HG03196 (cell line): Measurements from ENCODE around the gene RPS27A.
"Not testable (repeated sequence)": the region's sequence is repeated elsewhere in the genome, so short reads cannot be mapped to it uniquely, and the experiment has no call there.

ENCODE experiments used
- ATAC-seq: cut with Tn5 transposase; IDR thresholded peaks from one replicate; pipeline ENCODE4 v1.9.1; 2021; ENCODE audit not compliant: unreplicated experiment

Gene RPS27A

DNA sequence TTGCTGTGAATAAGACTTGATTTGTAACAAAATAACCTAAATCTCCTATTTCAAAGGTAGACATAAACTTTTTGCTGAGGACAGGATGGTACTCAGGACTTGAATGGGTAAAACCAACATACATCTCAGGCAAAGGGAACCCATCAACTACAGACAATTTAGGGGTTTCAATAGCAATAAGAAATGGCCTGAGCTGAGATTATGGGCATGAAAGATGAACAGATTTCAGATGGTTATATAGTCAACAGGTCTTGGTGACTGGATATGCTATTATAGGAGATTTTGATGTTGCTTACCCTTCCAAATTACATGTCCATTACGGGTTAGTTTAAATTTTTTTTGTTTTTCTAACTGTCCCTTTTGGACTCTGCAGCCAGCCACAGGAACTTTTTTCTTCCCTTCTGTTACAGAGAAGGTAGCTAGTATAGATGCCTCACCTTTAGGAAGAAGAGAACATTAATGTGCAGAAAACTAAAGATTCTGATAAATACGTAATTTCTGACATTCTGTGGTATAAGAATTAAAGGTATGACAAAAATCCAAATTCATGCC lies 4.6 kb downstream of the RPS27A start:
- no peak for ATAC-seq

DNA sequence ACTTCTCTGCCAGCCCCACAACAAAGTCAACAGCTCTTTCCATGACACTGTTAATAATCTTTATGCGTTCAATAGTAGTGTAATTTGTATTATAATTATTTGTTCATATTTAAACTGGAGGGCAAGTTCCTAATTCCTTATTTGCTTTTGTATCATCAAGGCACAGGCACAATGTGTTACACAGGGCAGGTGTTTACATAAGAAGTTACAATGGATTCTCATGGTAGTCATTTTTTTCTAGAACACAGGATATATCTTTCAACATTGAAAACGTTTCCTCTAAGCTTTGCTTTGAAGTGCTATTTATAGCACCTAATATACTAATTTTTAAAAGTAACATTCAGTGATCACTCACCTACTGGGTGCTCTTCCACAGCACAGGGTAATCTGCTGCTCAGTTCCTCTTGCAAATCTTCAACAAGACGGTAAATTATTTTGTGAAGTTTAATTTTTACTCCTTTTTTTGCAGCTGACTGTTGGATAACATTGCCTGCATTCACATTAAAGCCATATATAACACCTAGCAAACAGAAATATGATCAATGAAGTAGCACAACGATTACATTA lies 7.3 kb downstream of the RPS27A start:
- ATAC-seq, result no peak

- not testable (repeated sequence) for ATAC-seq
Observed at GRCh38 chr2:55241582-55241981, 9.1 kb downstream of the RPS27A start.

DNA sequence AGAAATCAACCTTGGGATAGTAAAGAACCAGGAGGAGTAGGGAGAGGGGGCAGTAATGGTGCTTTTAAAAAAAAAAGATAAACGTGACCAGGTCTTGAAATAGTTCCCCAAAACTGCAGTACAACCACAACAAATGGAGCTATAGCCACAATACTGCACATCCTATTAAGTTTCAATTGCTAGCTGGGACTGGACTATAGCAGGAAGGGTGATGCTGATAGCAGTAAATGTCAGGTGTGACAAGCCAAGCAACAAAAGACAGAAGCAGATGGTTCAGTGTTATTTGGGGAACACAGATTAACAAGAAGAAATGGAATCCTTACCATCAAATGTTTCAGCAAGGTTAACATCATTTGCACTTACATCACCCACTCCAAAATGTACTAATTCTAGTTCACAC lies 10.1 kb downstream of the RPS27A start:
- no peak for ATAC-seq

DNA sequence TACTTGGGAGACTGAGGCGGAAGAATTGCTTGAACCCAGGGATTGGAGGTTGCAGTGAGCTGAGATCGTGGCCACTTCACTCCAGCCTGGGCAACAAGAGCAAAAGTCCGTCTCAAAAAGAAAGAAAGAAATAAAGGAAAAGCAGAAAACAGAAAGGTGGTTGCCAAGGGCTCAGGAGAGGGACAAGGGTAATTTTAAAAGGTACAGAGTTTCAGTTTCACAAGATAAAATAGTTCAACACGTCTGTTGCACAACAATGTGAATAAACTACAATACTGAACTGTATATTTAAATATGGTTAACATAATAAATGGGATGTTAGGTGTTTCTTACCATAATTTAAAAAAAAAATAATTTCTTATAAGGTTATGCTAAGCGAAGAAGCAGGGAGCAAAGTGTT lies 12.9 kb downstream of the RPS27A start:
- no peak for ATAC-seq

DNA sequence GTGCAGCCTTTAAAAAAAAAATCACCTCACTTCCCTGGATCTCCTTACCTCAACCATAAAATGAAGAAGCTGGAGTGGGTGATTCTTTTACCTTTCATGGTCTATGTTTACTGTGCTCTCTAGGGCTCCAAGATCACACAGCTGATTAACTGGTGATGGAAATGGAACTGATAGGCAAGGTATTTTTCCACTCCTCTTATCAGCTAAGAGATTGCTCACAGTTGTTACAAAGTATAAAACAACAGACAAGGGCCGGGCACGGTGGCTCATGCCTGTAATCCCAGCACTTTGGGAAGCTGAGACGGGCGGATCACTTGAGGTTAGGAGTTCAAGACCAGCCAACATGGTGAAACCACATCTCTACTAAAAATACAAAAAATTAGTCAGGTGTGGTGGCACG lies 14.5 kb downstream of the RPS27A start:
- ATAC-seq, result no peak

DNA sequence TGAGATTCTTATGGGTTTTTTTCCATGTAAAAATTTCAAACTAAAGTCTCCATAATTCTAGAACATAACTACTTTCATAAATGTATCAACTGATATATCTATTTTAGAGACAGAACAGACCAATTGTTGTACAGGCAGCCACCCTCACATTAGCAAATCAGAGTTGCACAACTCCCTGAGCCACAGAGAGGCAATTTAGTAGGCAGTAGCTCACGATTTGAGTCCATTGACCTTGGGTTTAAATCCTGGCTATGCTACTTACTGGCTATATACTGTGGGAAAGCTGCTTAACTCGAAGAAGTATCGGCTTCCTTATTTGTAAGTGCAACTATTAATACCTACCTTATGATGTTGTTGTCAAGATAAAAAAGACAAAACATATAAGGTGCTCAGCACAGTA lies 20.3 kb downstream of the RPS27A start:
- no peak for ATAC-seq

- ATAC-seq, result not testable (repeated sequence)
Observed at GRCh38 chr2:55259586-55259985, 27.1 kb downstream of the RPS27A start.

- ATAC-seq, result no peak
Observed at GRCh38 chr2:55268288-55268906, 35.9 kb downstream of the RPS27A start.

DNA sequence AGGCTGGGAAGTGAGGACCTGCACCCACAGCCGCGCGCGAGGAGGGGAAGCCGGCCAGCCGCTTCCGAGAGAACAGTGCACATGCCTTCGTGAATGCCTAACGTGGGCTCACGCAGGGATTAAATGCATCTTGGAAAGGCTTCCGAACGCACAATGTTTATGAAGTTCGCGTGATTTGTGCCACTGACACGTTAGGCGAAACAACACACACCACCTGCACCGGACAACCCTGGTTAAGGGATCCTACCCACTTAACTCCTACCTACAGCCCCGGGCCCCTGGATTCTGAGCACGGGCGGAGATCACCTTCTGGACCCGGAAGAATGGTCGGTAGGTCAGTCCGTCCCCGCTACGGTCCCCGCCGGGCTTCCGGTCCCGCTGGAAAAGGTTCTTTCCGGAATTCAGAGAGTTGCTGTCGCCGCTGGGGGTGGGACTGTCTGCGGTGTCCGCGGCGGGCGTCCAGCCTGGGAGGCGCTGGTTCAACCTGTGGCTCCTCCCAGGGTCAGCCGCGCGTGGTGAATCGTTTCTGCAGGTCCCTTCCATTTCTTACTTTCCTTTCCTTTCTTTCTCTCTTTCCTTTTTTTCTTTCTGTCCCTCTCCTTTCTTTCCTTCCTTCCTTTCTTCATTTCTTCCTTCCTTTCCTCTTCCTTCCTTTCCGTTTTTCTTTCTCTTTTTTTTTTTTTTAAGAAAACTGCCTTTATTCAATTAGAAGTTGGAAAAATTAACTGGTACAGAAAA lies 36.6 kb downstream of the RPS27A start, which contains the start of gene MTIF2:
TSS of gene MTIF2 (minus strand) at position 325 of the 738 bp plus-strand sequence. CDS start 5,373 bp downstream, outside the sequence.
- peak; percentile 96 for ATAC-seq

- ATAC-seq, result no peak
Observed at GRCh38 chr2:55269645-55269990, 37.1 kb downstream of the RPS27A start.

- ATAC-seq, result not testable (repeated sequence)
Observed at GRCh38 chr2:55274346-55274745, 41.9 kb downstream of the RPS27A start.

GRCh38 chr2:55277310-55277709 lies 44.8 kb downstream of the RPS27A start:
- ATAC-seq, result no peak

DNA sequence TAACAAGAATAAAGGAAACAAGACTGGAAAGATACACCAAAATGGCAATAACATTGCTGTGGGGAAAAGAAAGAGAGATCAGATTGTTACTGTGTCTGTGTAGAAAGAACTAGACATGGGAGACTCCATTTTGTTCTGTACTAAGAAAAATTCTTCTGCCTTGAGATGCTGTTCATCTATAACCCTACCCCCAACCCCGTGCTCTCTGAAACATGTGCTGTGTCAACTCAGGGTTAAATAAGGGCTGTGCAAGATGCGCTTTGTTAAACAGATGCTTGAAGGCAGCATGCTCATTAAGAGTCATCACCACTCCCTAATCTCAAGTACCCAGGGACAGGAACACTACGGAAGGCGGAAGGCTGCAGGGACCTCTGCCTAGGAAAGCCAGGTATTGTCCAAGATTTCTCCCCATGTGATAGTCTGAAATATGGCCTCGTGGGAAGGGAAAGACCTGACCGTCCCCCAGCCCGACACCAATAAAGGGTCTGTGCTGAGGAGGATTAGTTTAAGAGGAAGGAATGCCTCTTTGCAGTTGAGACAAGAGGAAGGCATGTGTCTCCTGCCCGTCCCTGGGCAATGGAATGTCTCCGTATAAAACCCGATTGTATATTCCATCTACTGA lies 46.8 kb downstream of the RPS27A start:
- not testable (repeated sequence) for ATAC-seq

DNA sequence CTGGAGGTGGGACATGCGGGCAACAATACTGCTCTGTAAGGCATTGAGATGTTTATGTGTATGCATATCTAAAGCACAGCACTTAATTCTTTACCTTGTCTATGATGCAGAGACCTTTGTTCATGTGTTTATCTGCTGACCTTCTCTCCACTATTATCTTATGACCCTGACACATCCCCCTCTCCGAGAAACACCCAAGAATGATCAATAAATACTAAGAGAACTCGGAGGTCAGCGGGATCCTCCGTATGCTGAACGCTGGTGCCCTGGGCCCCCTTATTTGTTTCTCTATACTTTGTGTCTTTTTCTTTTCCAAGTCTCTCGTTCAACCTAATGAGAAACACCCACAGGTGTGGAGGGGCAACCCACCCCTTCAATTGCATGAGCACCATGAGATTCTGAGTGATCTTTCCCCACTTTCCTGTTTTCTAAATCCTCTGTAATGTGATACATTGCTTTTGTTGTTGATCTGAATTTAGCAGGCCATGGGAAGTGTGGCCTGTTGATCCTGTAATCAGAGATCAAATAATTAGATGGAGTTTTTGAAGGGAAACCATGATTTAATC lies 47.5 kb downstream of the RPS27A start:
- not testable (repeated sequence) for ATAC-seq

- ATAC-seq, result not testable (repeated sequence)
Observed at GRCh38 chr2:55280851-55281546, 48.5 kb downstream of the RPS27A start.

DNA sequence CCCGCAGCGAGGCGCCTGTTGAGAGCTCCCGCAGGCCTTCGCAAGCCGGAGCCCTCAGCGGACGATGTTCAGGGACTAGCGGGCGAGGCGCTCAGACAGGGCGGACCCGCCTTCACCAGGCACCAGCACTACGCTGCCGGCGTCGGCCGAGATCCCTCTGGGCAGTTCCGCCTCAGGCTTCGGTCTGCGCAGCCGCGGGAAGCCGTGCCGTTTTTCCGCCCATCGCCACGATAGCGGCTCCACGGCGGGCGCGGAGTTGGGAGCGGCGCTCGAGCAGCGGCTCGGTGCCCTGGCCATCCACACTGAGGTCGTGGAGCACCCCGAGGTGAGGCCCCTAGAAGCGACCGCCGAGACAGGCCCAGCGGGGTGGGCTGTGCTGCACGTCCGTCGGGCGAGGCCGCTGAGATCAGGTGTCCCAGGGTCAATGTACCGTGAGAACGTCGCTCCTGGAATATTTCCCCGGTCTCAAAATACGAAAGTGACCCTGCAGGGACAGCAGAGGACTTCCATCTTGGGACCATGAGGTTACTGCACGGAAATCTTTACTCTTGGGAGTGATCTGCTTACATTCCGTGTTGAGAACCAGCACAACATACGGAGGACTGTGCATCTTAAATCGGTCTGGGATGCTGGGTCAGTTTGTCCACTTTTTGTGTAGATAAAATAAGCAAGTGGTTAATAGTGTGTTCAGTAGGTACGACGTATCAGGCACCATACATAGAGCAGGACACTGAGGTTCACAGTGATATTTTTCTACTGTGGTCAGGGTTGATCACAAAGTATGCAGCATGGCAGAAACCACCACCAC lies 49.8 kb downstream of the RPS27A start:
- ATAC-seq, result peak; percentile 94

GRCh38 chr2:55283083-55283482 lies 50.6 kb downstream of the RPS27A start:
- no peak for ATAC-seq
